GM23248 (cell line): ENCODE measurements around the gene GAREM2. TPM values are rescaled to one million over a fixed set of nuclear protein-coding genes. Genes with fewer than 3 reads are reported as not detected.

Experiments
- DNase-seq: peaks from one replicate; pipeline ENCODE4 v3.0.0-alpha.2; 2015
- H2AFZ ChIP-seq: fragments of 200-600 bp; sonication (generic); 2 replicates; pipeline ENCODE4 v1.6.1; 2016; ENCODE audit warnings: antibody characterized with exemption
- H3F3A ChIP-seq: fragments of 200-600 bp; sonication (generic); 2 replicates; pipeline ENCODE4 v1.6.1; 2016; ENCODE audit warnings: mild to moderate bottlenecking, antibody characterized with exemption, mixed run types; ENCODE audit not compliant: insufficient read depth
- H3K27ac ChIP-seq: fragments of 200-600 bp; sonication (generic); 2 replicates; pipeline ENCODE4 v1.5.1; 2016; ENCODE audit warnings: mild to moderate bottlenecking
- H3K27me3 ChIP-seq: fragments of 200-600 bp; sonication (generic); replicated peaks from 2 replicates; pipeline ENCODE4 v1.6.1; 2016; ENCODE audit warnings: mild to moderate bottlenecking; ENCODE audit not compliant: insufficient read depth
- H3K36me3 ChIP-seq: fragments of 200-600 bp; sonication (generic); 2 replicates; pipeline ENCODE4 v1.6.1; 2016; ENCODE audit warnings: low read depth, mild to moderate bottlenecking
- H3K4me1 ChIP-seq: fragments of 200-600 bp; sonication (generic); 2 replicates; pipeline ENCODE4 v1.6.1; 2016; ENCODE audit warnings: mild to moderate bottlenecking; ENCODE audit not compliant: insufficient read depth
- H3K4me2 ChIP-seq: fragments of 200-600 bp; sonication (generic); one replicate; pipeline ENCODE4 v1.6.1; 2016; ENCODE audit warnings: mild to moderate bottlenecking; ENCODE audit not compliant: unreplicated experiment
- H3K4me3 ChIP-seq: fragments of 200-600 bp; sonication (generic); 2 replicates; pipeline ENCODE4 v1.5.1; 2016; ENCODE audit warnings: mild to moderate bottlenecking
- H3K79me2 ChIP-seq: fragments of 200-600 bp; sonication (generic); 2 replicates; pipeline ENCODE4 v1.6.1; 2016; ENCODE audit warnings: mild to moderate bottlenecking; ENCODE audit not compliant: insufficient read depth
- H3K9ac ChIP-seq: fragments of 200-600 bp; sonication (generic); 2 replicates; pipeline ENCODE4 v1.6.1; 2016; ENCODE audit warnings: mild to moderate bottlenecking
- H3K9me2 ChIP-seq: fragments of 200-600 bp; sonication (generic); 2 replicates; pipeline ENCODE4 v1.6.1; 2016; ENCODE audit warnings: mixed run types, mild to moderate bottlenecking, moderate library complexity; ENCODE audit not compliant: insufficient read depth
- H3K9me3 ChIP-seq: fragments of 200-600 bp; sonication (generic); one replicate; pipeline ENCODE4 v1.6.1; 2017; ENCODE audit warnings: low read depth
- H4K20me1 ChIP-seq: fragments of 200-600 bp; sonication (generic); 2 replicates; pipeline ENCODE4 v1.6.0; 2016; ENCODE audit not compliant: insufficient read depth
- EZH2 ChIP-seq: fragments of 200-600 bp; sonication (generic); IDR thresholded peaks from 2 replicates; pipeline ENCODE4 v1.6.1; 2018; ENCODE audit warnings: antibody characterized with exemption, mild to moderate bottlenecking; ENCODE audit not compliant: insufficient read depth, poor library complexity, severe bottlenecking
- EZH2phosphoT487 ChIP-seq: fragments of 200-600 bp; sonication (generic); IDR thresholded peaks from 2 replicates; pipeline ENCODE4 v1.6.1; 2018; ENCODE audit warnings: antibody characterized with exemption, moderate library complexity, mild to moderate bottlenecking, low read depth; ENCODE audit not compliant: insufficient read depth
- WGBS, 2 experiments: methylation state at CpG; one replicate each; pipeline ENCODE4 v1.1.6; 2015 to 2017; ENCODE audit warnings: low lambda C conversion rate in 2 of 2, low coverage in 1 of 2; ENCODE audit errors: missing lambda C conversion rate in 2 of 2; 5-methylcytosine and 5-hydroxymethylcytosine counted together
- in situ Hi-C: fragments of 300-500 bp; cut with MboI; formaldehyde crosslinking; loops from 2 replicates; pipeline ENCODE4 v1.15.0; 2020
- polyA plus RNA-seq: library from polyadenylated mRNA; unstranded; fragments of >200 nt; fragmentation: Nextera tagmentation; extraction: Ambion mirVana; gene quantifications from 2 replicates; pipeline ENCODE4 v1.2.1, GENCODE V29; 2016
- total RNA-seq: library from RNA; depleted of rRNA; stranded (reverse); fragments of >200 nt; shearing (Covaris generic); gene quantifications from 2 replicates; pipeline ENCODE4 v1.2.3, GENCODE V29; 2014; rRNA removed

Gene GAREM2
- total RNA-seq: 1.8 and 2.5 TPM in 2 replicates
- polyA plus RNA-seq: 5.9 TPM in 2 replicates

GRCh38 chr2:26172871-26173775, at the start of gene GAREM2:
GAREM2 (plus strand) TSS chr2:26173088; CDS start chr2:26173221, 133 bp downstream.
- H3K4me1 ChIP-seq: no peaks in the 10 kb centered on the region
- H3F3A ChIP-seq: no peaks in the 10 kb centered on the region
- no peaks in the 10 kb centered on the region for H3K36me3 ChIP-seq
- peaks cover 24% of the 10 kb centered on the region for H3K27me3 ChIP-seq
- in situ Hi-C loops: no loop called here
- no peak within 1 kb of the TSS for H3K9ac ChIP-seq
- H3K27ac ChIP-seq: no peak within 1 kb of the TSS
- H3K4me3 ChIP-seq: peak within 1 kb of the TSS; percentile 48
- WGBS, 2 experiments: 2 to 3% methylated on average over 23 to 92 of the region's 102 CpGs
- H3K9me3 ChIP-seq: no peaks in the 10 kb centered on the region
- no peaks in the 10 kb centered on the region for H3K79me2 ChIP-seq
- H3K9me2 ChIP-seq: no peaks in the 10 kb centered on the region
- H4K20me1 ChIP-seq: no peaks in the 10 kb centered on the region
- TF ChIP-seq EZH2 (peak; percentile 82), EZH2phosphoT487 (0 out of 2 replicates have a peak, but pooled peaks have one; percentile 26)
- H2AFZ ChIP-seq: no peak within 1 kb of the TSS
- peak; percentile 46 for DNase-seq
- H3K4me2 ChIP-seq: no peak within 1 kb of the TSS

- Histone ChIP-seq H3K4me2 (no peak overlapping the region), H3K27me3 (no peaks in the 10 kb centered on the region), H4K20me1 (no peaks in the 10 kb centered on the region), H3F3A (no peaks in the 10 kb centered on the region), H3K4me3 (no peak overlapping the region), H3K9me2 (no peaks in the 10 kb centered on the region), H3K9me3 (no peaks in the 10 kb centered on the region), H3K79me2 (peaks cover 100% of the 10 kb centered on the region), H3K36me3 (peaks cover 17% of the 10 kb centered on the region; the same call in 1 of the 2 replicates), H3K4me1 (no peaks in the 10 kb centered on the region), H3K27ac (no peak overlapping the region), H3K9ac (no peak overlapping the region), H2AFZ (no peak overlapping the region)
- 29 to 31% methylated on average over 5 of the region's 5 CpGs for WGBS, 2 experiments
- in situ Hi-C loops: no loop called here
- TF ChIP-seq EZH2 (no peak), EZH2phosphoT487 (no peak)
- no peak for DNase-seq
These were observed 49.5 kb upstream of the GAREM2 start for GRCh38 chr2:26123426-26123825.

GRCh38 chr2:26126074-26126473, 46.8 kb upstream of the GAREM2 start:
- Histone ChIP-seq H3K9me2 (no peaks in the 10 kb centered on the region), H3F3A (no peaks in the 10 kb centered on the region), H3K9me3 (no peaks in the 10 kb centered on the region), H3K36me3 (peaks cover 21% of the 10 kb centered on the region; the same call in 1 of the 2 replicates), H3K27ac (no peak overlapping the region), H3K4me1 (no peaks in the 10 kb centered on the region), H3K79me2 (peaks cover 96% of the 10 kb centered on the region), H3K9ac (no peak overlapping the region), H3K4me3 (no peak overlapping the region), H4K20me1 (no peaks in the 10 kb centered on the region), H3K27me3 (no peaks in the 10 kb centered on the region), H3K4me2 (no peak overlapping the region), H2AFZ (no peak overlapping the region)
- in situ Hi-C loops: no loop called here
- DNase-seq: no peak
- TF ChIP-seq EZH2phosphoT487: no peak
- TF ChIP-seq EZH2: no peak
- 51 to 55% methylated on average over 4 of the region's 4 CpGs for WGBS, 2 experiments

GRCh38 chr2:26128176-26128575, 44.7 kb upstream of the GAREM2 start:
- H3F3A ChIP-seq: no peaks in the 10 kb centered on the region
- H3K4me3 ChIP-seq: no peak overlapping the region
- WGBS, 2 experiments: 99 to 100% methylated on average over 7 to 8 of the region's 8 CpGs
- H3K9me2 ChIP-seq: no peaks in the 10 kb centered on the region
- no peaks in the 10 kb centered on the region for H3K4me1 ChIP-seq
- DNase-seq: no peak
- H3K27ac ChIP-seq: no peak overlapping the region
- H3K79me2 ChIP-seq: peaks cover 96% of the 10 kb centered on the region
- no peak overlapping the region for H3K4me2 ChIP-seq
- H4K20me1 ChIP-seq: no peaks in the 10 kb centered on the region
- H2AFZ ChIP-seq: no peak overlapping the region
- H3K9ac ChIP-seq: no peak overlapping the region
- H3K27me3 ChIP-seq: no peaks in the 10 kb centered on the region
- no peaks in the 10 kb centered on the region for H3K9me3 ChIP-seq
- in situ Hi-C loops: no loop called here
- peaks cover 19% of the 10 kb centered on the region; the same call in 1 of the 2 replicates for H3K36me3 ChIP-seq
- no peak for TF ChIP-seq EZH2
- TF ChIP-seq EZH2phosphoT487: no peak
